Sigmoid colon (tissue), 4 donors: ENCODE results near the gene NELFB.

Experiments used
- POLR2AphosphoS5 ChIP-seq, 4 donors: sonication (generic); formaldehyde crosslinking; IDR thresholded peaks; one replicate each; pipeline ENCODE4 v1.6.1; 2017; ENCODE audit warnings: antibody characterized with exemption in 4 of 4
- TF ChIP-seq, protein P1 (sequence below), 4 experiments: fragments of 450-650 bp in 3 of 4; fragments of 200-600 bp in 1 of 4; IDR thresholded peaks; one replicate each; pipeline ENCODE4 v1.5.1; 2016 to 2019; ENCODE audit warnings: antibody characterized with exemption in 4 of 4, mild to moderate bottlenecking in 3 of 4, moderate library complexity in 2 of 4

DNA sequence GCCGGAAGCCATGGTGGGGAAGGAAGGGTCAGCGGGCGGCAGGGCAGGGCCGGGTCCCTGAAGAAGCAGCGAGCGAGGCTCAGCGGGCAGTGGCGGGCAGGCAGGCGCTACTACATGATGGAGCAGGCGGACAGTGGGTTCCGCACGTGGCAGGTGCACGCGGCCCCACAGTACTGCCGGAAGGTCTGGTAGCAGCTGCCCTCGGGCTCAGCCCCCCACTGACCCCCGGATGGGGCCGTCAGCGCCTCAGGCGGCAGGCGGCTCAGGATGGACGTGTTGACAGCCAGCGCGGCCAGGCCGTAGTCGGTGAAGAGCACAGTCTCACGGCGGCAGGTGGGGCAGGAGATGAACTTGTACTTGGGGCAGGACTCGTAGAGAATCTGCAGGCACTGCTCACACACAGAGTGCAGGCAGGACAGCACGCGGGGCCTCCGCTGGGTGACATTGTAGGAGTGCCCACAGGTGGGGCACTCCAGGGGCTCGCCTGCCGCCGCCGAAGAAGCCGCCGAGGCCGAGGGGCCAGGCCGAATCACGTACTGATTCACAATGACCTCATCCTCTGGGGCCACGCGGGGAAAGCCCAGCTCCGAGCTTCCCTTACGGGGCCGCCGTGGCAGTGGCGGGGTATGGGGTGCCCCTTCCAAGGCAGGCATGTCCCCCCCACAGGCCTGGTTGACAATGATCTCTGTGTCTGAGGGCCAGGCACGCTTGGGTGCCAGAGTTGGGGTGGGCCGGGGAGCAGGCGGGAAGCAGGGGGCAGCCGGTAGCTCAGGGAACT lies 34.6 kb upstream of the NELFB start:
- TF ChIP-seq, protein P1, sequence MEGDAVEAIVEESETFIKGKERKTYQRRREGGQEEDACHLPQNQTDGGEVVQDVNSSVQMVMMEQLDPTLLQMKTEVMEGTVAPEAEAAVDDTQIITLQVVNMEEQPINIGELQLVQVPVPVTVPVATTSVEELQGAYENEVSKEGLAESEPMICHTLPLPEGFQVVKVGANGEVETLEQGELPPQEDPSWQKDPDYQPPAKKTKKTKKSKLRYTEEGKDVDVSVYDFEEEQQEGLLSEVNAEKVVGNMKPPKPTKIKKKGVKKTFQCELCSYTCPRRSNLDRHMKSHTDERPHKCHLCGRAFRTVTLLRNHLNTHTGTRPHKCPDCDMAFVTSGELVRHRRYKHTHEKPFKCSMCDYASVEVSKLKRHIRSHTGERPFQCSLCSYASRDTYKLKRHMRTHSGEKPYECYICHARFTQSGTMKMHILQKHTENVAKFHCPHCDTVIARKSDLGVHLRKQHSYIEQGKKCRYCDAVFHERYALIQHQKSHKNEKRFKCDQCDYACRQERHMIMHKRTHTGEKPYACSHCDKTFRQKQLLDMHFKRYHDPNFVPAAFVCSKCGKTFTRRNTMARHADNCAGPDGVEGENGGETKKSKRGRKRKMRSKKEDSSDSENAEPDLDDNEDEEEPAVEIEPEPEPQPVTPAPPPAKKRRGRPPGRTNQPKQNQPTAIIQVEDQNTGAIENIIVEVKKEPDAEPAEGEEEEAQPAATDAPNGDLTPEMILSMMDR (IDR thresholded peaks at IDR 0.05), result no peak
- no peak for TF ChIP-seq POLR2AphosphoS5 (IDR thresholded peaks at IDR 0.05)
